Caco-2 (cell line): ENCODE measurements around the gene TMEM242. TPM values are rescaled to one million over a fixed set of nuclear protein-coding genes. Genes with fewer than 3 reads are reported as not detected.

Experiments used
- Bru-seq: library from RNA; stranded (reverse); fragments of 400-500 nt; gene quantifications from one replicate; lab custom pipeline; 2021; lab: Mats Ljungman, UMichigan
- BruChase-seq, 2 experiments: library from RNA; stranded (reverse); fragments of 400-500 nt; gene quantifications; one replicate each; lab custom pipeline; 2021; lab: Mats Ljungman, UMichigan
- BruUV-seq: library from RNA; stranded (reverse); fragments of 400-500 nt; replicated peaks from 2 replicates; lab custom pipeline; 2021; lab: Mats Ljungman, UMichigan
- CTCF ChIA-PET: fragments of 300-600 bp; sonication (Branson Sonifier 250); formaldehyde crosslinking; loops from one replicate; lab custom pipeline; 2022; ENCODE audit warnings: antibody characterized with exemption; lab: Charles Lee
- POLR2A ChIA-PET: fragments of 300-600 bp; sonication (Branson Sonifier 250); formaldehyde crosslinking; loops from one replicate; lab custom pipeline; 2022; ENCODE audit warnings: antibody characterized with exemption; lab: Charles Lee
- DNase-seq, 2 experiments: peaks; one replicate each; pipeline versions ENCODE4 v3.0.0 to v3.0.0-alpha.2; 2020 to 2022
- H3K27me3 ChIP-seq: replicated peaks from 2 replicates; pipeline ENCODE4 v1.6.0; 2011; ENCODE audit warnings: low read length; ENCODE audit not compliant: control insufficient read depth, insufficient read depth
- H3K36me3 ChIP-seq: 2 replicates; pipeline ENCODE4 v1.5.1; 2011; ENCODE audit warnings: low read length; ENCODE audit not compliant: control insufficient read depth, insufficient read depth
- H3K4me1 ChIP-seq: fragments of 250-450 bp; sonication (Bioruptor Pico); 2 replicates; pipeline ENCODE4 v1.5.1; 2020; ENCODE audit warnings: mild to moderate bottlenecking
- H3K4me3 ChIP-seq: 2 replicates; pipeline ENCODE4 v1.5.1; 2011; ENCODE audit warnings: low read depth, mild to moderate bottlenecking, control low read depth, low read length
- H3K9me3 ChIP-seq: fragments of 250-450 bp; sonication (Bioruptor Pico); 2 replicates; pipeline ENCODE4 v1.5.1; 2020; ENCODE audit warnings: mild to moderate bottlenecking, moderate library complexity
- H3K27ac Mint-ChIP-seq: one replicate; pipeline ENCODE4 v1.8.0; 2022; ENCODE audit warnings: mixed read lengths; ENCODE audit not compliant: unreplicated experiment
- H3K27me3 Mint-ChIP-seq: one replicate; pipeline ENCODE4 v1.8.0; 2022; ENCODE audit warnings: mixed read lengths; ENCODE audit not compliant: insufficient read depth, unreplicated experiment
- H3K36me3 Mint-ChIP-seq: one replicate; pipeline ENCODE4 v1.8.0; 2022; ENCODE audit warnings: mild to moderate bottlenecking, mixed read lengths; ENCODE audit not compliant: insufficient read depth, unreplicated experiment
- H3K4me1 Mint-ChIP-seq: one replicate; pipeline ENCODE4 v1.8.0; 2022; ENCODE audit warnings: low read depth, mixed read lengths; ENCODE audit not compliant: unreplicated experiment
- H3K4me3 Mint-ChIP-seq: one replicate; pipeline ENCODE4 v1.8.0; 2022; ENCODE audit warnings: mild to moderate bottlenecking, moderate library complexity, mixed read lengths; ENCODE audit not compliant: unreplicated experiment
- H3K9me3 Mint-ChIP-seq: one replicate; pipeline ENCODE4 v1.8.0; 2022; ENCODE audit warnings: mixed read lengths; ENCODE audit not compliant: unreplicated experiment
- intact Hi-C: fragments of 100-400 bp; cut with micrococcal nuclease; formaldehyde crosslinking; loops from one replicate; pipeline ENCODE4 v1.10.0; 2022; ENCODE audit not compliant: unreplicated experiment
- long read RNA-seq: library from polyadenylated mRNA; stranded (forward); transcript quantifications from one replicate; pipeline ENCODE4 v2.0.0, GENCODE V29; 2022
- total RNA-seq: library from RNA; stranded (reverse); gene quantifications from 2 replicates; pipeline ENCODE4 v1.2.3, GENCODE V29; 2022
- TF ChIP-seq, protein P1 (sequence below), 2 experiments: fragments of 200-600 bp in 1 of 2; IDR thresholded peaks; 1 replicate in 1 of 2; 2 replicates in 1 of 2; pipeline versions ENCODE4 v1.5.1 to v1.8.0; 2011 to 2022; ENCODE audit warnings: antibody characterized with exemption in 1 of 2, control low read depth in 1 of 2, inconsistent platforms in 1 of 2, low read depth in 1 of 2, low read length in 1 of 2, mild to moderate bottlenecking in 1 of 2, moderate library complexity in 1 of 2; ENCODE audit not compliant: insufficient read depth in 1 of 2, severe bottlenecking in 1 of 2, unreplicated experiment in 1 of 2

Gene TMEM242
- 12.1 and 12.6 TPM in 2 replicates for total RNA-seq
- percentile 71 among the genes with signal in this experiment for Bru-seq, nascent RNA
- BruChase-seq, experiment 1, labeled RNA remaining after a 2-hour chase, result percentile 70 among the genes with signal in this experiment
- percentile 73 among the genes with signal in this experiment for BruChase-seq, experiment 2, labeled RNA remaining after a 6-hour chase
- long read RNA-seq, full-length matches to known transcripts, result 40 of 51 reads
- long read RNA-seq, partial matches to known transcripts, result 1 of 51 reads
- long read RNA-seq, other reads (novel, unspliced or antisense), result 10 of 51 reads

DNA sequence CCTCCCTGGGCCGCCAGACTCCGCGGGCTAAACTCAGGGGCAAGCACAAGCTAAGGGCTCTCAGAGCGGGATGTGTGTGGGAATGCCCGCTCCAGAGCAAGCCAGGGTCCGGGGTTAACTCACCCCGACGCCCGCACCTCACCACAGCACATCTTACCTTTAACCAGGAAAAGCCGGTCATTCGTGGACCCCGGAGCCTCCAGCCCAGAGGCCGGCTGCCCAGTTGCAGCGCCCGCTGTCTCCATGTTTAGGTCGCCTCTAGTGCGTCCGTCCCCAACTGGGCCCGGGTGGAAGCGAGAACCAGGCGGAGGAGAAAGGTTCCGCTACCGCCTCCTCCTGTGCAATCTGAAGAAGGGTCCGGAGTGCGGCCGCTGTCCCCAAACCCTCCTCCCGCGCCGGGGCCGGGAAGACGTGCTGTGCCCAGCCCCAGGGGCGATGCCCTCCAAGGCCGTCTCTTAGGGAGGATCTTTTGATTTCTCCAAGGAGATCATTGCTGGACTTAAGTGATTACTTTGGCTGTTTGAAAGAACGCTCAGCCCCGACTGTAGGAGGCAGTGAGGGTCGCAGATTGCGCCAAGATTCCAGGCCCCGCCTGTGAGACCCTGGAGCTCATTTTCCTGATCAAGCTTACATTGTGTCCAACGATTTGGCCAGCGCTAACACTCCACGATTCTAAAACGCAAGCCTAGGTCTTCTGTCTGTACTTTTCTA, at the start of gene TMEM242:
TSS of gene TMEM242 (minus strand) at position 265 of the 711 bp plus-strand sequence. CDS start at position 245, 20 bp downstream.
- Histone ChIP-seq H3K4me3 (peak within 1 kb of the TSS; percentile 72), H3K27me3 (no peaks in the 10 kb centered on the region), H3K36me3 (no peaks in the 10 kb centered on the region), H3K9me3 (no peaks in the 10 kb centered on the region), H3K4me1 (peaks cover 14% of the 10 kb centered on the region; the same call in 1 of the 2 replicates)
- intact Hi-C loops, result loop anchor here (1.0 to 10.0 kb wide), 5 partner anchors 9 to 631 kb away; no protein-coding TSS in a partner anchor
- CTCF ChIA-PET, result interaction anchor here (0.6 to 1.9 kb wide), 8 partner anchors 9 to 526 kb away, joined by 3 to 16 read pairs (median 3); no protein-coding TSS in a partner anchor
- TF ChIP-seq, protein P1, sequence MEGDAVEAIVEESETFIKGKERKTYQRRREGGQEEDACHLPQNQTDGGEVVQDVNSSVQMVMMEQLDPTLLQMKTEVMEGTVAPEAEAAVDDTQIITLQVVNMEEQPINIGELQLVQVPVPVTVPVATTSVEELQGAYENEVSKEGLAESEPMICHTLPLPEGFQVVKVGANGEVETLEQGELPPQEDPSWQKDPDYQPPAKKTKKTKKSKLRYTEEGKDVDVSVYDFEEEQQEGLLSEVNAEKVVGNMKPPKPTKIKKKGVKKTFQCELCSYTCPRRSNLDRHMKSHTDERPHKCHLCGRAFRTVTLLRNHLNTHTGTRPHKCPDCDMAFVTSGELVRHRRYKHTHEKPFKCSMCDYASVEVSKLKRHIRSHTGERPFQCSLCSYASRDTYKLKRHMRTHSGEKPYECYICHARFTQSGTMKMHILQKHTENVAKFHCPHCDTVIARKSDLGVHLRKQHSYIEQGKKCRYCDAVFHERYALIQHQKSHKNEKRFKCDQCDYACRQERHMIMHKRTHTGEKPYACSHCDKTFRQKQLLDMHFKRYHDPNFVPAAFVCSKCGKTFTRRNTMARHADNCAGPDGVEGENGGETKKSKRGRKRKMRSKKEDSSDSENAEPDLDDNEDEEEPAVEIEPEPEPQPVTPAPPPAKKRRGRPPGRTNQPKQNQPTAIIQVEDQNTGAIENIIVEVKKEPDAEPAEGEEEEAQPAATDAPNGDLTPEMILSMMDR (IDR thresholded peaks at IDR 0.05; ENCODE audit: insufficient read depth in 1 of 2, low read depth in 1 of 2, low read length in 1 of 2, severe bottlenecking in 1 of 2, unreplicated experiment in 1 of 2), result peak; percentile 13 to 43
- BruUV-seq, result TSS peak; percentile 87
- H3K9me3 Mint-ChIP-seq, result no peaks in the 10 kb centered on the region
- peak within 1 kb of the TSS; percentile 87 for H3K4me3 Mint-ChIP-seq
- DNase-seq, result peak; percentile 92 to 94
- no peaks in the 10 kb centered on the region for H3K27me3 Mint-ChIP-seq
- H3K36me3 Mint-ChIP-seq, result peaks cover 19% of the 10 kb centered on the region
- POLR2A ChIA-PET, result interaction anchor here (0.5 to 2.4 kb wide), 9 partner anchors 9 to 880 kb away, joined by 3 to 14 read pairs (median 4); no protein-coding TSS in a partner anchor
- H3K4me1 Mint-ChIP-seq, result peaks cover 9% of the 10 kb centered on the region
- peak within 1 kb of the TSS; percentile 93 for H3K27ac Mint-ChIP-seq

DNA sequence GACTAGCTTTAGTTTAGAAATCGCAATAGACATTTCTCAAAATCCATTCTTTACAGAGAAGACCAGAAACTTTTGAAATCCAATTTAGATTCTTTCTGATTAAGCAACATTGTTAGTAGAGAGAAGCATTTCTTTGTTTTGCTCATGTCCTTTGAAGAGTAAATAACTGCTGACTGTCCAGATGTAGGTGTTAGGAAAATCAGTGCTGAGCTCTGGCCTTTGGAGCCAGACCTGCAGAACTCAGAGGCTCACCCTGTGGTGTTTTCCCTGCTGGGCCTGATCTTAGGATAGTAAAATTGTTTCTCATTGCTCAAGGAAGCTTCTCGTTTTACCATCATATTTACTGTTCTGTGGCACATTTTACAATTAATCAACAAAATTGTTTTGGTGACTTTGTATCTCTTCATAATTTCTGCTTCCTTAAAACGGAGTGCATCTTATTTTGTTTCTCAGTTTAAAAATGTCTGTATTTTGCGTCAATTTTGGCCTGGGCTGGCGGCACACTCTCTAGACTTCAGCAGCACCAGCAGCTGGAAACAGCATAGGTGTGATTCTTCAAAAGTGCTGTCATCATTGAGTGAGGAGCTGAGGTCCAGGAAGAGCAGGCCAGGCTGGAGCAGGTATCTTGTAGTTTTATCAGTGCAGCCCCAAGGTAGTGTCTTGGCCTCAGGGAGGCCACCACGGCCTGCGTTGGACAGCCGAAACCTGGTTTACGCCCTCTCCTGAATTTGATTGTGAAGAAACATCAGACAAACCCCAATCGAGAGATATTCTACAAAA, 49.4 kb upstream of the TMEM242 start:
- no peaks in the 10 kb centered on the region for H3K9me3 ChIP-seq
- no peaks in the 10 kb centered on the region for H3K4me1 ChIP-seq
- POLR2A ChIA-PET, result no interaction called here
- Mint-ChIP-seq H3K4me1 (peaks cover 6% of the 10 kb centered on the region), H3K36me3 (no peaks in the 10 kb centered on the region), H3K27me3 (no peaks in the 10 kb centered on the region), H3K4me3 (no peak overlapping the region), H3K9me3 (no peaks in the 10 kb centered on the region), H3K27ac (no peak overlapping the region)
- H3K27me3 ChIP-seq, result no peaks in the 10 kb centered on the region
- CTCF ChIA-PET, result no interaction called here
- no peak for DNase-seq
- intact Hi-C loops, result no loop called here
- BruUV-seq, result no TSS peak
- H3K4me3 ChIP-seq, result no peak overlapping the region
- H3K36me3 ChIP-seq, result no peaks in the 10 kb centered on the region
- TF ChIP-seq, protein P1 (IDR thresholded peaks at IDR 0.05; ENCODE audit: insufficient read depth in 1 of 2, low read depth in 1 of 2, low read length in 1 of 2, severe bottlenecking in 1 of 2, unreplicated experiment in 1 of 2), result no peak

DNA sequence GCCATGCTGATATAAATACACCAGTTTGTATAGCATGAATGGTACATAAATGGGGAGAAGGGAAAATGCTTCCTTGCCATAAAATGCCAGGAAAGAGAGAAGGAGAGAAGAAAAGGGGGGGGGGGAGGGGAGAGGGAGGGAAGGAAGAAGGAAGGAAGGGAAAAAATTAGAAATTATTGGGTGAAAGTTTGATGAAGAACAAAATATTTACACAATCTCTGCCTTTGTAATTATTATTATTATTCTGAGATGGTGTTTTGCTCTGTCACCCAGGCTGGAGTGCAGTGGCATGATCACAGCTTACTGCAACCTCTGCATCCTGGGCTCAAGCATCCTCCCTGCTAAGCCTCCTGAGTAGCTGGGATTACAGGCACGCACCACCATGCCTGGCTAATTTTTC, 47.4 kb upstream of the TMEM242 start:
- H3K27me3 Mint-ChIP-seq, result no peaks in the 10 kb centered on the region
- no peak overlapping the region for H3K4me3 Mint-ChIP-seq
- no peak overlapping the region for H3K4me3 ChIP-seq
- DNase-seq, result no peak
- intact Hi-C loops, result no loop called here
- no peaks in the 10 kb centered on the region for H3K9me3 Mint-ChIP-seq
- CTCF ChIA-PET, result no interaction called here
- no peak overlapping the region for H3K27ac Mint-ChIP-seq
- BruUV-seq, result no TSS peak
- no peaks in the 10 kb centered on the region for H3K36me3 Mint-ChIP-seq
- peaks cover 6% of the 10 kb centered on the region for H3K4me1 Mint-ChIP-seq
- POLR2A ChIA-PET, result no interaction called here
- no peaks in the 10 kb centered on the region for H3K9me3 ChIP-seq
- H3K36me3 ChIP-seq, result no peaks in the 10 kb centered on the region
- no peaks in the 10 kb centered on the region for H3K27me3 ChIP-seq
- no peaks in the 10 kb centered on the region for H3K4me1 ChIP-seq
- TF ChIP-seq, protein P1 (IDR thresholded peaks at IDR 0.05; ENCODE audit: insufficient read depth in 1 of 2, low read depth in 1 of 2, low read length in 1 of 2, severe bottlenecking in 1 of 2, unreplicated experiment in 1 of 2), result no peak
